CD4-positive, alpha-beta T cell (primary cell): ENCODE results near the gene PARM1. TPM values are rescaled to one million over a fixed set of nuclear protein-coding genes. Genes with fewer than 3 reads are reported as not detected.

Experiments used
- ATAC-seq: fragments of 200-7000 bp; cut with Tn5 transposase; one replicate; pipeline ENCODE4 v1.10.0; 2022; ENCODE audit warnings: mild to moderate bottlenecking; ENCODE audit not compliant: poor library complexity
- CTCF ChIA-PET: fragments of 350-600 bp; sonication (Branson Sonifier 250); formaldehyde crosslinking; loops from one replicate; lab custom pipeline; 2021; ENCODE audit warnings: antibody characterized with exemption, inconsistent platforms; lab: Charles Lee
- POLR2A ChIA-PET: fragments of 350-600 bp; sonication (Branson Sonifier 250); formaldehyde crosslinking; loops from one replicate; lab custom pipeline; 2021; ENCODE audit warnings: antibody characterized with exemption, inconsistent platforms; lab: Charles Lee
- DNase-seq, 14 experiments: peaks; one replicate each; pipeline ENCODE4 v3.0.0-alpha.2; 2013 to 2020; ENCODE audit warnings: mixed read lengths in 2 of 14
- H3K27ac ChIP-seq, 2 donors: one replicate each; pipeline versions ENCODE4 v1.5.1 to v1.7.0; 2013; ENCODE audit warnings: low read length in 2 of 2, low read depth in 1 of 2, mild to moderate bottlenecking in 1 of 2
- H3K27me3 ChIP-seq, 2 experiments: 1 replicate in 1 of 2; 2 replicates in 1 of 2; pipeline versions ENCODE4 v1.6.1 to v1.7.0; 2013; ENCODE audit warnings: low read length in 2 of 2, control low read depth in 1 of 2, mild to moderate bottlenecking in 1 of 2, moderate library complexity in 1 of 2; ENCODE audit not compliant: insufficient read depth in 2 of 2, control insufficient read depth in 1 of 2
- H3K36me3 ChIP-seq: one replicate; pipeline ENCODE4 v1.6.1; 2013; ENCODE audit warnings: low read length, control low read depth; ENCODE audit not compliant: insufficient read depth
- H3K4me1 ChIP-seq: one replicate; pipeline ENCODE4 v1.6.1; 2013; ENCODE audit warnings: low read length, control low read depth; ENCODE audit not compliant: insufficient read depth
- H3K4me3 ChIP-seq: one replicate; pipeline ENCODE4 v1.5.1; 2013; ENCODE audit warnings: mild to moderate bottlenecking, low read length, moderate library complexity
- H3K9me3 ChIP-seq, 2 experiments: 1 replicate in 1 of 2; 2 replicates in 1 of 2; pipeline versions ENCODE4 v1.6.1 to v1.7.0; 2013; ENCODE audit warnings: low read length in 2 of 2, mild to moderate bottlenecking in 2 of 2, control low read depth in 1 of 2, moderate library complexity in 1 of 2; ENCODE audit not compliant: control insufficient read depth in 1 of 2, insufficient read depth in 1 of 2
- H3K27ac Mint-ChIP-seq: one replicate; pipeline ENCODE4 v1.8.0; 2020; ENCODE audit warnings: mixed read lengths
- H3K27me3 Mint-ChIP-seq: one replicate; pipeline ENCODE4 v1.8.0; 2021; ENCODE audit warnings: mixed read lengths
- H3K36me3 Mint-ChIP-seq: one replicate; pipeline ENCODE4 v1.8.0; 2021; ENCODE audit warnings: low read depth, mixed read lengths
- H3K4me1 Mint-ChIP-seq: one replicate; pipeline ENCODE4 v1.8.0; 2021; ENCODE audit warnings: low read depth, mixed read lengths
- H3K4me3 Mint-ChIP-seq: one replicate; pipeline ENCODE4 v1.8.0; 2020; ENCODE audit warnings: mild to moderate bottlenecking, mixed read lengths
- H3K9me3 Mint-ChIP-seq: one replicate; pipeline ENCODE4 v1.8.0; 2020; ENCODE audit warnings: mixed read lengths
- CTCF ChIP-seq: fragments of 200-600 bp; IDR thresholded peaks from one replicate; pipeline ENCODE4 v1.8.0; 2022; ENCODE audit warnings: antibody characterized with exemption, mild to moderate bottlenecking
- intact Hi-C, 2 experiments: fragments of 100-400 bp; cut with DNase I in 1 of 2; cut with micrococcal nuclease in 1 of 2; formaldehyde crosslinking; loops; one replicate each; pipeline versions ENCODE4 v1.15.1 to v1.9.0; 2023 to 2025; cut with DNase I, micrococcal nuclease
- total RNA-seq, 174 experiments: library from RNA in 2 of 174; stranded (reverse) in 2 of 174; gene quantifications; one replicate each; pipeline ENCODE4 v1.2.3 and lab custom pipeline; 2021 to 2026

Gene PARM1
- total RNA-seq, 2 experiments from 2014 or later, result 0.05 to 0.06 TPM

GRCh38 chr4:75087865-75088264, 154.9 kb downstream of the PARM1 start:
- Mint-ChIP-seq H3K4me1 (no peaks in the 10 kb centered on the region), H3K36me3 (no peaks in the 10 kb centered on the region), H3K9me3 (peaks cover 9% of the 10 kb centered on the region), H3K27me3 (no peaks in the 10 kb centered on the region), H3K4me3 (no peak overlapping the region), H3K27ac (no peak overlapping the region)
- POLR2A ChIA-PET, result no interaction called here
- Histone ChIP-seq H3K27ac (no peak overlapping the region), H3K4me3 (no peak overlapping the region), H3K27me3 (peaks cover 0 to 3% of the 10 kb centered on the region in 2 experiments), H3K9me3 (no peaks in the 10 kb centered on the region), H3K4me1 (no peaks in the 10 kb centered on the region), H3K36me3 (no peaks in the 10 kb centered on the region)
- ATAC-seq (no peak), DNase-seq (no peak)
- intact Hi-C loops, result no loop called here
- CTCF ChIA-PET, result no interaction called here
- TF ChIP-seq CTCF, result no peak

DNA sequence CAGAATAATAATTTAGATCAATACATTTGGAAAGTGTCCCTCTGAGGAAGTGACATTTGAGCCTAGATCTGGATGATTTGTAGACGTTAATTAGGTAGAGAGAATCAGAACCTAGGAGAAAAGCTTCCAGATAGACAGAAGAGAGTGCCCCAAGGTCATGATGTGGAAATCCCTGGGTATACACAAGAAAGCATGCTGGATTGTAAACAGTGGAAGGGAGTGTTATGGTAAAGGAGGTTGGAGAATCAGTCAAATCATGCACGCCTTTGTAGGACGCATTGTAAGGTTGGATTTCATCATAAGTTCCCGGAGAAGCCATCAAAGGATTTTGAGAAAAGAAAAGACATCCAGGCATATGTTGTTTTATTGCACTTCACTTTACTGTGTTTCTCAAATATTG, 156.3 kb downstream of the PARM1 start:
- H3K4me1 Mint-ChIP-seq, result no peaks in the 10 kb centered on the region
- POLR2A ChIA-PET, result no interaction called here
- no peaks in the 10 kb centered on the region for H3K4me1 ChIP-seq
- H3K4me3 ChIP-seq, result no peak overlapping the region
- CTCF ChIA-PET, result no interaction called here
- H3K36me3 ChIP-seq, result no peaks in the 10 kb centered on the region
- H3K27me3 Mint-ChIP-seq, result no peaks in the 10 kb centered on the region
- no peak overlapping the region for H3K27ac ChIP-seq
- ATAC-seq (no peak), DNase-seq (no peak)
- peaks cover 9% of the 10 kb centered on the region for H3K9me3 Mint-ChIP-seq
- TF ChIP-seq CTCF, result no peak
- no peak overlapping the region for H3K4me3 Mint-ChIP-seq
- H3K9me3 ChIP-seq, result no peaks in the 10 kb centered on the region
- no peak overlapping the region for H3K27ac Mint-ChIP-seq
- H3K36me3 Mint-ChIP-seq, result no peaks in the 10 kb centered on the region
- no peaks in the 10 kb centered on the region for H3K27me3 ChIP-seq
- intact Hi-C loops, result no loop called here

GRCh38 chr4:75099321-75099720, 166.4 kb downstream of the PARM1 start:
- Mint-ChIP-seq H3K9me3 (peaks cover 20% of the 10 kb centered on the region), H3K4me1 (no peaks in the 10 kb centered on the region), H3K27ac (no peak overlapping the region), H3K4me3 (no peak overlapping the region), H3K36me3 (no peaks in the 10 kb centered on the region), H3K27me3 (no peaks in the 10 kb centered on the region)
- Histone ChIP-seq H3K4me3 (no peak overlapping the region), H3K9me3 (peaks cover 5 to 9% of the 10 kb centered on the region in 2 experiments), H3K36me3 (no peaks in the 10 kb centered on the region), H3K4me1 (no peaks in the 10 kb centered on the region), H3K27ac (no peak overlapping the region), H3K27me3 (no peaks in the 10 kb centered on the region)
- ChIA-PET CTCF (no interaction called here), POLR2A (no interaction called here)
- ATAC-seq (no peak), DNase-seq (no peak)
- intact Hi-C loops, result no loop called here
- no peak for TF ChIP-seq CTCF

Other genes starting within 250 kb of the PARM1 start
- not detected for gene BTC, start 138.6 kb upstream of the PARM1 start, total RNA-seq